ENCODE results near the gene KMT2A.
"Not testable (repeated sequence)": the region's sequence is repeated elsewhere in the genome, so short reads cannot be mapped to it uniquely, and the experiment has no call there.

Gene KMT2A

DNA sequence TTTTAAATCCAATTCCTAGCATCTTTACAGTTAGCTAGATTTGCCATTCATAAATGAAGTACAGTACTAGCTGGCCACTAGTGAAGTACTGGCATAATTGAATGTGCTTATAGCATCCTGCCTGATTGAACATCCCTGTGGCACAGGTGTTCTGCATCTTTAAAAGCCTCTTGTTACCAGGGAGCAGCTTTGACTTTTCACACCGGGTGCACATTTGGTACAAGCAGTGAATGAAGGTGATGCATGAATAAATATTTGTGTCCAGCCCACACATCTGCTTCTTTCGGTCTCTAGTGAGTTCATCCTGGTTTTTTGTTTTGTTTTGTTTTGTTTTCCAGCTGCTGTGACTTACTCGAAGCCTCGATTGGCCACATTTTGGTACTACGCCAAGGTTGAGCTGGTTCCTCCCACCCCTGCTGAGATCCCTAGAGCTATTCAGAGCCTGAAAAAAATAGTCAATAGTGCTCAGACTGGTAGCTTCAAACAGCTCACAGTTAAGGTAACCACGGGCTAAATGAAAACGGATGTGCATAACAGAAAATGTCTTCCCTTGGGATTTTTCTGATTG lies 29.6 kb upstream of the KMT2A start:
- TF ChIP-seq, protein P1, sequence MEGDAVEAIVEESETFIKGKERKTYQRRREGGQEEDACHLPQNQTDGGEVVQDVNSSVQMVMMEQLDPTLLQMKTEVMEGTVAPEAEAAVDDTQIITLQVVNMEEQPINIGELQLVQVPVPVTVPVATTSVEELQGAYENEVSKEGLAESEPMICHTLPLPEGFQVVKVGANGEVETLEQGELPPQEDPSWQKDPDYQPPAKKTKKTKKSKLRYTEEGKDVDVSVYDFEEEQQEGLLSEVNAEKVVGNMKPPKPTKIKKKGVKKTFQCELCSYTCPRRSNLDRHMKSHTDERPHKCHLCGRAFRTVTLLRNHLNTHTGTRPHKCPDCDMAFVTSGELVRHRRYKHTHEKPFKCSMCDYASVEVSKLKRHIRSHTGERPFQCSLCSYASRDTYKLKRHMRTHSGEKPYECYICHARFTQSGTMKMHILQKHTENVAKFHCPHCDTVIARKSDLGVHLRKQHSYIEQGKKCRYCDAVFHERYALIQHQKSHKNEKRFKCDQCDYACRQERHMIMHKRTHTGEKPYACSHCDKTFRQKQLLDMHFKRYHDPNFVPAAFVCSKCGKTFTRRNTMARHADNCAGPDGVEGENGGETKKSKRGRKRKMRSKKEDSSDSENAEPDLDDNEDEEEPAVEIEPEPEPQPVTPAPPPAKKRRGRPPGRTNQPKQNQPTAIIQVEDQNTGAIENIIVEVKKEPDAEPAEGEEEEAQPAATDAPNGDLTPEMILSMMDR (IDR thresholded peaks at IDR 0.05; ENCODE audit: low read depth, low read length), result no peak
- peak; percentile 24 for DNase-seq (ENCODE audit: extremely low read depth, low read depth)

DNA sequence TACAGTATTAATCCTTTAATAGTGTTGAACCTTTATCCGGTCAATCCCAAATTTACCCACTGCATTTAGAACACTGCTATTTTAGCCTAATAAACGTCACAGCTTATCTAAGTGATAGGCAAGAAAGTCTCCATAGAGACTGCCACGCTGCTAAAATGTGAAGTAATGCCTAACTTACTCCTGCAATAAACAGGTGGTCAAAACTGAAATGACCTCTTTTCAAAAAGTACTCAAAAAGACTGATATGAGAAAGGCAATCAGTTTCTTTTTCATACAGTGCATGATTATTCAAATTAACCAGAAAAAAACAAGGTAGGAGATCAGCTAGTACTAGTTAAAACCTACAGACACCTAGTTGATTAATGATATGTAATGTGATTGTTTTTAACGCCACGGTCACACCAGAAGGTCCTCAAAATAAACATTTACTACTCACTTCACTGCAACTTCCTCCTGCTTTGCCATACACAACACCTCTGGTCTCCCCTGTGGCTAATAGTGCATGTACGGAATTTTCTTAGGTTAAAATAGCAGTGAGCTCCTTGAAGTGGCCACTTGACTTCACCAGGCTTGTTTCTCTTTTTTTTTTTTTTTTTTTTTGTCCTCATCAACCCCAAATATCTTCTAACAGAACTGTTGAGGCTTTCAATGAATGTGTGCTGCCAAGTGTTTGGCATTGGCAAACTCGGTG lies 26.1 kb upstream of the KMT2A start:
- TF ChIP-seq, protein P1 (IDR thresholded peaks at IDR 0.05; ENCODE audit: low read depth, low read length), result no peak
- DNase-seq (ENCODE audit: extremely low read depth, low read depth), result no peak

DNA sequence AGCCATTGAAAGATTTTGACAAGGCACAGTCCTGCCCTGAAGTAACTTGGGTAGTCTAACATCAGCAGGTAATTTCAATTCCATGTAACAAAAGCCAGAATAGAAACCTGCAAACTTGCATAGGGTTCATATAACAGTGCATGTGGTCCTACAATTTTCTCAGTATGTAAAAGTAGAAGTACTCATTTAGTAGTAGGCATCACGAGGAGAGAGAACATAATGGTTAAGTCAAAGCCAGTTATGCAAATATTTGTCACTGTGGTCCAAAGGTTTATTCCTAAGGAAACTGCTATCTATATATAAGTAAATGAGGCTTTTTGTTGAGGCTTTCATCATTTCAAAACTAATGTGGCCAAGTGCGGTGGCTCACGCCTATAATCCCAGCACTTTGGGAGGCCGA lies 24.8 kb upstream of the KMT2A start:
- no peak for DNase-seq (ENCODE audit: extremely low read depth, low read depth)
- TF ChIP-seq, protein P1 (IDR thresholded peaks at IDR 0.05; ENCODE audit: low read depth, low read length), result no peak

DNA sequence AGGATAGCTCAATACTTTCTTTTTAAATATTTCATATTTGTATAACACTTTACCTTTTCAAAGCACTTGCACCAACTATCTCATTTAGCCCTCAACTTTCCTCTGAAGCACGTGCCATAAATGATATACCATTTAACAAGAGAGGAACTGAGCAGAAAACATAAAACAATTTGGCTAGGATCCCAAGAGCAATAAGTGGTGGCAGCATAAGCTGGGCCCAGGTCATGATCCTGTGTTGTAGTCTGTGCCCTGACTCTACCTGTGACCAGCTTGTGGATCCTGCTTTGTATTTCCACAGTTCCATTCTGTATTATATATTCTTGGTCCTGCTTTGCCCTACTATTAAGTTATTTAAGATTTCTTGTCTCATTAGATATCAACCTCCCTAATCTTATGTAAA lies 23.4 kb upstream of the KMT2A start:
- TF ChIP-seq, protein P1 (IDR thresholded peaks at IDR 0.05; ENCODE audit: low read depth, low read length), result no peak

DNA sequence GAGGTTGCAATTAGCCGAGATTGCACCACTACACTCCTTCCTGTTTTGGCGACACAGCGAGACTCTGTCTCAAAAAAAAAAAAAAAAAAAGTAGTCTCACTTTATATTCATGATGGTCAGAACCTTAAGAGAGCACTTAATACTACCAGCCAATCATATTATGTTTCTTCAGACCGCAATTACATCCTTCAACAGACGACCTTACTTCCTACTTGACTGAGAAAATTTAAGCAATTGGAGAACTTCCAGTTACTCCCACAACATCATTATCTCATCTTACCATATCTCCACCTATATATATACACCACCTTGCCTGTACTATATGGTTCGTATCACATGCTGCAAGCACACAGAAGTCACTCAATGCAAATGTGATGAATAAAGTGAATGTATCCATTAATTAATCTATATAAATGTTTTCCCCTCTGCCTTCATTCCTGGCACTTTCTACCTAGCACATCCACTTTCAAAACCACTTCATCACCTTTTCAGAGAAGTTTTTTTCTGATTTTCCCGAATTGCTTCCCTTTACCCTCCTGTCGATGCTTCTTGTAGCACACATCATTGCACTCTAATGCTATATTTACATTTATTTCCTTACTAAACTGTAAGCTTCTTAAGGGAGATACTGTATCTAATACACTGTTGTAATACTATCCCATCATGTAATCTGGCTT lies 21.1 kb upstream of the KMT2A start:
- TF ChIP-seq, protein P1 (IDR thresholded peaks at IDR 0.05; ENCODE audit: low read depth, low read length), result no peak
- DNase-seq (ENCODE audit: extremely low read depth, low read depth), result no peak

More for the DNA sequence above, 23.4 kb upstream of the KMT2A start:
- DNase-seq (ENCODE audit: extremely low read depth, low read depth), result no peak

DNA sequence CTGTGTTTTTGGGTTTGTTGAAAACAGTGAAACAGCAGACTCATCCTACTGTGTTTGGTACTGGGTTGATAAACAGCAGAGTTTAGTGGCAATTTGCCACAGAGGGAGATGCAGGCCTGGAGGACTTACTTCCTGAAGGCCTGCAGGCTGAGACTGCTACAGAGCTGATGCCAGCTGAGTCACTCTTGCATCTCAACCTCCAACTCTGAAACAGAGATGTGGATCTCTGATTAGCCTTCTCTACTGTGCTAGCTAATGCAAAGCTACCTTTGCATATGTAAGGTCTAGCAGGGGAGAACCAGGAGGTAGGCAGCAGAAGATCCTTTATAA lies 20.6 kb upstream of the KMT2A start:
- TF ChIP-seq, protein P1 (IDR thresholded peaks at IDR 0.05; ENCODE audit: low read depth, low read length), result no peak
- DNase-seq (ENCODE audit: extremely low read depth, low read depth), result peak; percentile 93

DNA sequence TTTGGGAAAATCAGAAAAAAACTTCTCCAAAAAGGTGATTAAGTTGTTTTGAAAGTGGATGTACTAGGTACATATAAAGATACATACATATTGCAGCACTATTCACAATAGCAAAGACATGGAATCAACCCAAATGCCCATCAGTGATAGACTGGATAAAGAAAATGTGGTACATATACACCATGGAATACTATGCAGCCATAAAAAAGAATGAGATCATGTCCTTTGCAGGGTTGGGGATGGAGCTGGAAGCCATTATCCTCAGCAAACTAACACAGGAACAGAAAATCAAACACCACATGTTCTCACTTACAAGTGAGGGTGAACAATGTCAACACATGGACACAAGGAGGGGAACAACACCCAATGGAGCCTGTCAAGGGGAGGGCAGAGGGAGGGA lies 19.4 kb upstream of the KMT2A start:
- not testable (repeated sequence) for DNase-seq (ENCODE audit: extremely low read depth, low read depth)

All from AG09319 (cell line).